ENCODE data around the gene SRRM2. TPM values are rescaled to one million over a fixed set of nuclear protein-coding genes. Genes with fewer than 3 reads are reported as not detected.

SRRM2 gene
- polyA plus RNA-seq, 4 donors, result 392 to 919 (median 636) TPM

GRCh38 chr16:2757344-2757743 lies 4.9 kb downstream of the SRRM2 start:
- no peak for DNase-seq (ENCODE audit: low read depth in 4 of 4, low spot score in 2 of 4)

- DNase-seq (ENCODE audit: low read depth in 4 of 4, low spot score in 2 of 4), result no peak
Measured at GRCh38 chr16:2761472-2761871, 9.0 kb downstream of the SRRM2 start.

GRCh38 chr16:2761886-2762583 lies 9.6 kb downstream of the SRRM2 start:
- DNase-seq (ENCODE audit: low read depth in 4 of 4, low spot score in 2 of 4), result no peak

- no peak for DNase-seq (ENCODE audit: low read depth in 4 of 4, low spot score in 2 of 4)
Measured at GRCh38 chr16:2762711-2763110, 10.3 kb downstream of the SRRM2 start.

- DNase-seq (ENCODE audit: low read depth in 4 of 4, low spot score in 2 of 4), result no peak
Measured at GRCh38 chr16:2763173-2763572, 10.7 kb downstream of the SRRM2 start.

GRCh38 chr16:2764718-2765117 lies 12.3 kb downstream of the SRRM2 start:
- no peak for DNase-seq (ENCODE audit: low read depth in 4 of 4, low spot score in 2 of 4)

GRCh38 chr16:2765462-2766404 lies 13.3 kb downstream of the SRRM2 start:
- no peak for DNase-seq (ENCODE audit: low read depth in 4 of 4, low spot score in 2 of 4)

GRCh38 chr16:2766430-2767139 lies 14.1 kb downstream of the SRRM2 start:
- no peak for DNase-seq (ENCODE audit: low read depth in 4 of 4, low spot score in 2 of 4)

- DNase-seq (ENCODE audit: low read depth in 4 of 4, low spot score in 2 of 4), result no peak
Measured at GRCh38 chr16:2767140-2767731, 14.8 kb downstream of the SRRM2 start.

- DNase-seq (ENCODE audit: low read depth in 4 of 4, low spot score in 2 of 4), result no peak
Measured at GRCh38 chr16:2767891-2768290, 15.5 kb downstream of the SRRM2 start.

- no peak for DNase-seq (ENCODE audit: low read depth in 4 of 4, low spot score in 2 of 4)
Measured at GRCh38 chr16:2768403-2769089, 16.1 kb downstream of the SRRM2 start.

GRCh38 chr16:2769100-2769529 lies 16.7 kb downstream of the SRRM2 start:
- no peak for DNase-seq (ENCODE audit: low read depth in 4 of 4, low spot score in 2 of 4)

- DNase-seq (ENCODE audit: low read depth in 4 of 4, low spot score in 2 of 4), result no peak
Measured at GRCh38 chr16:2769675-2770056, 17.2 kb downstream of the SRRM2 start.

GRCh38 chr16:2770057-2770951 lies 17.9 kb downstream of the SRRM2 start:
- no peak for DNase-seq (ENCODE audit: low read depth in 4 of 4, low spot score in 2 of 4)

GRCh38 chr16:2771496-2772402 lies 19.3 kb downstream of the SRRM2 start:
- no peak for DNase-seq (ENCODE audit: low read depth in 4 of 4, low spot score in 2 of 4)

- DNase-seq (ENCODE audit: low read depth in 4 of 4, low spot score in 2 of 4), result no peak
Measured at GRCh38 chr16:2773188-2773968, 20.9 kb downstream of the SRRM2 start.

- no peak for DNase-seq (ENCODE audit: low read depth in 4 of 4, low spot score in 2 of 4)
Measured at GRCh38 chr16:2774161-2774891, 21.9 kb downstream of the SRRM2 start.
